NB4 (cell line): ENCODE results near the gene SLC7A7.

Experiments
- MAX ChIP-seq: IDR thresholded peaks from 2 replicates; pipeline ENCODE4 v1.6.1; 2011; ENCODE audit warnings: low read depth, low read length
- MYC ChIP-seq: IDR thresholded peaks from 2 replicates; pipeline ENCODE4 v1.6.1; 2011; ENCODE audit warnings: low read depth, low read length
- POLR2A ChIP-seq: IDR thresholded peaks from 2 replicates; pipeline ENCODE4 v1.6.1; 2011; ENCODE audit warnings: mild to moderate bottlenecking; ENCODE audit not compliant: insufficient read length; ENCODE audit errors: extremely low read depth
- TF ChIP-seq, protein P1 (sequence below): IDR thresholded peaks from one replicate; pipeline ENCODE4 v1.5.1; 2012; ENCODE audit warnings: low read depth, low read length

DNA sequence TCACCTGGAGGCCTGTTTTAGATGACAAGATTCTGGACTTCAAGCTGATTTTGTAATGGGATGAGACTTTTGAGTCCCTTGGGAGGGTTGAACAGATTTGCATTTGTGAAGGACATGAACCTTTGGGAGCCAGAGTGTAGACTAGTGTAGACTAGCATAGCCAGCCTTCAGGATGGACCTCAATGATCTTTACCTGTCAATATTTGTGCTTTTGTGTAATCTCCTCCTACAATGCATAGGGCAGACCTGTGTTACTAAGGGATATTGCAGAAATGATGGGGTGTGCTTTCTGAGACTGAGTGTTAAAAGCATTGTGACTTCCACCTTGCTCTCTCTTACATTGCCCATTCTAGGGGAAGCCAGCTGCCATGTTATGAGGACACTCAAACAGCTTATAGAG, 46.4 kb upstream of the SLC7A7 start:
- TF ChIP-seq, protein P1, sequence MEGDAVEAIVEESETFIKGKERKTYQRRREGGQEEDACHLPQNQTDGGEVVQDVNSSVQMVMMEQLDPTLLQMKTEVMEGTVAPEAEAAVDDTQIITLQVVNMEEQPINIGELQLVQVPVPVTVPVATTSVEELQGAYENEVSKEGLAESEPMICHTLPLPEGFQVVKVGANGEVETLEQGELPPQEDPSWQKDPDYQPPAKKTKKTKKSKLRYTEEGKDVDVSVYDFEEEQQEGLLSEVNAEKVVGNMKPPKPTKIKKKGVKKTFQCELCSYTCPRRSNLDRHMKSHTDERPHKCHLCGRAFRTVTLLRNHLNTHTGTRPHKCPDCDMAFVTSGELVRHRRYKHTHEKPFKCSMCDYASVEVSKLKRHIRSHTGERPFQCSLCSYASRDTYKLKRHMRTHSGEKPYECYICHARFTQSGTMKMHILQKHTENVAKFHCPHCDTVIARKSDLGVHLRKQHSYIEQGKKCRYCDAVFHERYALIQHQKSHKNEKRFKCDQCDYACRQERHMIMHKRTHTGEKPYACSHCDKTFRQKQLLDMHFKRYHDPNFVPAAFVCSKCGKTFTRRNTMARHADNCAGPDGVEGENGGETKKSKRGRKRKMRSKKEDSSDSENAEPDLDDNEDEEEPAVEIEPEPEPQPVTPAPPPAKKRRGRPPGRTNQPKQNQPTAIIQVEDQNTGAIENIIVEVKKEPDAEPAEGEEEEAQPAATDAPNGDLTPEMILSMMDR: no peak
- no peak for TF ChIP-seq POLR2A
- TF ChIP-seq MAX: no peak
- TF ChIP-seq MYC: no peak
